ENCODE results near the gene IRF3. TPM values are rescaled to one million over a fixed set of nuclear protein-coding genes. Genes with fewer than 3 reads are reported as not detected.

IRF3 gene
- total RNA-seq, 1 experiment from 2014 or later, result 205 TPM

- no peak for TF ChIP-seq CTCF (conservative IDR thresholded peaks at IDR 0.05)
- Histone ChIP-seq H3K27me3 (ENCODE audit: insufficient read depth, low read length) (no peaks in the 10 kb centered on the region), H3K23me2 (ENCODE audit: insufficient read length, low read depth, low read length, poor library complexity, severe bottlenecking) (no peaks in the 10 kb centered on the region), H4K8ac (replicated peaks; ENCODE audit: insufficient read length, low read depth, low read length) (no peak overlapping the region), H3K4ac (ENCODE audit: low read depth, low read length) (no peak overlapping the region), H2BK15ac (ENCODE audit: low read depth, low read length) (no peak overlapping the region), H4K91ac (ENCODE audit: insufficient read length, low read depth, low read length) (no peak overlapping the region), H2AFZ (ENCODE audit: low read length) (no peak overlapping the region), H3K79me2 (ENCODE audit: insufficient read depth, low read length) (no peaks in the 10 kb centered on the region), H3K9me3 (ENCODE audit: control insufficient read depth, low read depth, low read length) (no peaks in the 10 kb centered on the region), H3K9ac (ENCODE audit: extremely low read depth, insufficient read length, low read length) (no peak overlapping the region), H2BK12ac (ENCODE audit: insufficient read length, low read depth, low read length) (no peak overlapping the region), H3K4me1 (ENCODE audit: insufficient read depth, low read length) (no peaks in the 10 kb centered on the region), H2BK5ac (ENCODE audit: insufficient read length, low read length) (no peak overlapping the region), H3K79me1 (ENCODE audit: insufficient read depth, low read depth, low read length, poor library complexity, severe bottlenecking) (no peaks in the 10 kb centered on the region), H3K18ac (ENCODE audit: insufficient read length, low read depth, low read length) (no peak overlapping the region), H3K27ac (ENCODE audit: insufficient read length, low read depth, low read length) (no peak overlapping the region), H2AK5ac (ENCODE audit: insufficient read length, low read length) (no peak overlapping the region), H2BK20ac (ENCODE audit: low read depth, low read length, poor library complexity, severe bottlenecking) (no peak overlapping the region), H4K20me1 (ENCODE audit: control insufficient read depth, insufficient read depth, insufficient read length) (peaks cover 2% of the 10 kb centered on the region), H4K5ac (ENCODE audit: insufficient read length, low read depth, low read length) (no peak overlapping the region), H3K56ac (ENCODE audit: insufficient read length, low read depth, low read length) (no peak overlapping the region), H3K23ac (ENCODE audit: insufficient read length, low read depth, low read length) (no peak overlapping the region), H3K4me2 (ENCODE audit: insufficient read depth, insufficient read length, low read length) (no peak overlapping the region), H2BK120ac (ENCODE audit: low read depth, low read length, poor library complexity, severe bottlenecking) (no peak overlapping the region), H3T11ph (ENCODE audit: low read length) (no peak overlapping the region), H3K14ac (ENCODE audit: insufficient read depth, low read length) (no peak overlapping the region)
- H3K4me3 Mint-ChIP-seq, result no peak overlapping the region
- no peak overlapping the region for H3K27ac Mint-ChIP-seq
- H3K27me3 Mint-ChIP-seq (ENCODE audit: low read depth), result peaks cover 12% of the 10 kb centered on the region
- peaks cover 5 to 16% (median 9%) of the 10 kb centered on the region in 3 experiments; a peak in 6 of 7 replicates for H3K36me3 Mint-ChIP-seq (ENCODE audit: insufficient read depth in 1 of 3, low read depth in 3 of 3)
- no CpG with 5 or more reads among the region's 5 CpGs for WGBS (ENCODE audit: extremely low coverage, insufficient read length, low lambda C conversion rate)
- no peak for DNase-seq
- peaks cover 22 to 29% of the 10 kb centered on the region in 2 experiments for H3K4me1 Mint-ChIP-seq
- no peaks in the 10 kb centered on the region for H3K9me3 Mint-ChIP-seq
Measured at GRCh38 chr19:49632576-49632975, 33.1 kb downstream of the IRF3 start.
